Esophagus muscularis mucosa (tissue), 3 donors: ENCODE data around the gene BHLHA9.

Experiments
- CTCF ChIP-seq, 3 experiments: fragments of 200-600 bp in 2 of 3; fragments of 450-650 bp in 1 of 3; sonication (generic) in 2 of 3; IDR thresholded peaks; one replicate each; pipeline ENCODE4 v1.5.1; 2017 to 2019; ENCODE audit warnings: antibody characterized with exemption in 3 of 3, mild to moderate bottlenecking in 2 of 3, moderate library complexity in 1 of 3
- POLR2A ChIP-seq: fragments of 450-650 bp; IDR thresholded peaks from one replicate; pipeline ENCODE4 v1.6.1; 2017; ENCODE audit warnings: antibody characterized with exemption, moderate library complexity, mild to moderate bottlenecking, low read depth

GRCh38 chr17:1227365-1227764, 42.9 kb upstream of the BHLHA9 start:
- TF ChIP-seq CTCF (IDR thresholded peaks at IDR 0.05) (no peak), POLR2A (no peak)
